Measurements from ENCODE around the gene SKIC8.
A peak's percentile ranks its signal among the peaks of the same experiment; 100 is the strongest.

Gene SKIC8

GRCh38 chr15:78244101-78244500 lies 55.3 kb downstream of the SKIC8 start:
- TF ChIP-seq MAX (IDR thresholded peaks at IDR 0.05) (no peak), REST (IDR thresholded peaks at IDR 0.05; ENCODE audit: low read depth) (no peak), TAF1 (IDR thresholded peaks at IDR 0.05; ENCODE audit: low read depth) (no peak), YY1 (IDR thresholded peaks at IDR 0.05; ENCODE audit: low read depth) (no peak), TCF12 (IDR thresholded peaks at IDR 0.05; ENCODE audit: low read depth) (no peak)

- peak; percentile 85 for TF ChIP-seq NFIC (IDR thresholded peaks at IDR 0.05)
- TF ChIP-seq MAX (IDR thresholded peaks at IDR 0.05) = peak; percentile 48; the same call in 1 of the 2 replicates
- TF ChIP-seq REST (IDR thresholded peaks at IDR 0.05; ENCODE audit: low read depth) = no peak
- no peak for TF ChIP-seq EGR1 (IDR thresholded peaks at IDR 0.05)
- TF ChIP-seq CEBPB (IDR thresholded peaks at IDR 0.05) = no peak
- no peak for TF ChIP-seq EP300 (IDR thresholded peaks at IDR 0.05; ENCODE audit: borderline replicate concordance)
- TF ChIP-seq TCF12 (IDR thresholded peaks at IDR 0.05; ENCODE audit: low read depth) = no peak
- no peak for TF ChIP-seq FOXM1 (IDR thresholded peaks at IDR 0.05; ENCODE audit: borderline replicate concordance, low read depth)
- no peak for TF ChIP-seq RAD21 (IDR thresholded peaks at IDR 0.05; ENCODE audit: low read depth)
- TF ChIP-seq CREB1 (IDR thresholded peaks at IDR 0.05; ENCODE audit: low read depth) = no peak
Measured at GRCh38 chr15:78243491-78243941, 55.9 kb downstream of the SKIC8 start.

DNA sequence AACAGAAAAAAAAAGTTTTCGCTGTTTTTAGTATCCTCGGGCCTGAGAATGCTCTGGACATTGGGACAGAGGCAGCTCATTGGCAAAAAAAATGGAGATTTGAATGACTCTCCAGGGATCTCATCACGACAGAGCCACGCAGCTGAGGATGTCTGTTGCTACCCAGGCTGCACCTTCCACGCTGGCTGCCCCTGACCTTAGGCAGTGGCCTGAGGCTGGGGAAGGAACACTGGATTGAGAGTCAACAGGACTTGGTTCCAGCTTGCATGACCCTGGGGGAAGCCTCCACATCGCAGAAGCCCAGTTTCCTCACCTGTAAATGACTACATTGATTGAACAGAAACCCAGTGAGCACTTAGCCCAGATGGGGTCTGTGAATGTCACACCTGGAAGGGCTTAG lies 56.4 kb downstream of the SKIC8 start:
- TF ChIP-seq YY1 (IDR thresholded peaks at IDR 0.05; ENCODE audit: low read depth) (no peak), CREB1 (IDR thresholded peaks at IDR 0.05; ENCODE audit: low read depth) (no peak)

GRCh38 chr15:78242128-78242527 lies 57.3 kb downstream of the SKIC8 start:
- TF ChIP-seq MAX (IDR thresholded peaks at IDR 0.05) = no peak
- TF ChIP-seq RAD21 (IDR thresholded peaks at IDR 0.05; ENCODE audit: low read depth) = peak; percentile 33

GRCh38 chr15:78241017-78241416 lies 58.4 kb downstream of the SKIC8 start:
- TF ChIP-seq REST (IDR thresholded peaks at IDR 0.05; ENCODE audit: low read depth) (no peak), EP300 (IDR thresholded peaks at IDR 0.05; ENCODE audit: borderline replicate concordance) (no peak), NFIC (IDR thresholded peaks at IDR 0.05) (no peak; the same call in 1 of the 2 replicates), USF1 (IDR thresholded peaks at IDR 0.05) (no peak), RAD21 (IDR thresholded peaks at IDR 0.05; ENCODE audit: low read depth) (peak; percentile 96), CEBPB (IDR thresholded peaks at IDR 0.05) (peak; percentile 53)

DNA sequence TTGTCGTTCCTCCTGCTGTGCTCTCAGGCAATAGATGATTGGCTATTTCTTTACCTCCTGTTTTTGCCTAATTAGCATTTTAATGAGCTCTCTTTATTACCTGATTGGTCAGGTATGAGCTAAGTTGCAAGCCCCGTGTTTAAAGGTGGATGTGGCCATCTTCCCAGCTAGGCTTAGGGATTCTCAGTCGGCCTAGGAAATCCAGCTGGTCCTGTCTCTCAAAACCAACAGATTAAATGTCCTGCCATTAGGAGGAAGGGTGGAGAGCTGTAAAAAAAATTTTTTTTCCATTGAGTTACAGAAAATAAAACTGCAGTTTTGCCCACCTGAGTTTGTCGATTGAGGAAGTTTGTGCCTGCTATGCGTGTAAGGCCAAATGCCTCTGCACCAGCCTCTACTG lies 59.6 kb downstream of the SKIC8 start:
- TF ChIP-seq USF1 (IDR thresholded peaks at IDR 0.05) = no peak
- no peak for TF ChIP-seq ZBTB7A (IDR thresholded peaks at IDR 0.05; ENCODE audit: low read depth)
- no peak for TF ChIP-seq CEBPB (IDR thresholded peaks at IDR 0.05)
- TF ChIP-seq EGR1 (IDR thresholded peaks at IDR 0.05) = no peak
- no peak for TF ChIP-seq TCF12 (IDR thresholded peaks at IDR 0.05; ENCODE audit: low read depth)
- TF ChIP-seq RAD21 (IDR thresholded peaks at IDR 0.05; ENCODE audit: low read depth) = no peak
- no peak for TF ChIP-seq EP300 (IDR thresholded peaks at IDR 0.05; ENCODE audit: borderline replicate concordance)
- no peak for TF ChIP-seq CREB1 (IDR thresholded peaks at IDR 0.05; ENCODE audit: low read depth)
- TF ChIP-seq TEAD4 (IDR thresholded peaks at IDR 0.05) = no peak
- TF ChIP-seq REST (IDR thresholded peaks at IDR 0.05; ENCODE audit: low read depth) = no peak
- no peak for TF ChIP-seq YY1 (IDR thresholded peaks at IDR 0.05; ENCODE audit: low read depth)
- TF ChIP-seq TAF1 (IDR thresholded peaks at IDR 0.05; ENCODE audit: low read depth) = no peak
- no peak for TF ChIP-seq FOXM1 (IDR thresholded peaks at IDR 0.05; ENCODE audit: borderline replicate concordance, low read depth)

Data from Ishikawa (cell line).